WERI-Rb-1 (cell line): ENCODE data around the gene GNAQ.

ENCODE experiments used
- DNase-seq: peaks from one replicate; pipeline ENCODE4 v3.0.0-alpha.2; 2020
- H3K27ac ChIP-seq: fragments of 250-450 bp; sonication (Bioruptor Pico); 2 replicates; pipeline ENCODE4 v1.5.1; 2020; ENCODE audit warnings: mild to moderate bottlenecking, moderate library complexity
- H3K27me3 ChIP-seq: fragments of 250-450 bp; sonication (Bioruptor Pico); 2 replicates; pipeline ENCODE4 v1.5.1; 2021; ENCODE audit warnings: mild to moderate bottlenecking, low read depth, moderate library complexity; ENCODE audit not compliant: insufficient read depth, severe bottlenecking
- H3K36me3 ChIP-seq: fragments of 250-450 bp; sonication (Bioruptor Pico); 2 replicates; pipeline ENCODE4 v1.5.1; 2020; ENCODE audit warnings: mild to moderate bottlenecking, moderate library complexity
- H3K4me3 ChIP-seq: 2 replicates; pipeline ENCODE4 v1.5.1; 2011; ENCODE audit warnings: low read depth, mild to moderate bottlenecking, control low read depth, low read length
- H3K9me3 ChIP-seq: fragments of 250-450 bp; sonication (Bioruptor Pico); 2 replicates; pipeline ENCODE4 v1.5.1; 2021; ENCODE audit warnings: mild to moderate bottlenecking, moderate library complexity; ENCODE audit not compliant: severe bottlenecking
- TF ChIP-seq, protein P1 (sequence below): IDR thresholded peaks from 2 replicates; pipeline ENCODE4 v1.5.1; 2011; ENCODE audit warnings: low read depth, mild to moderate bottlenecking, control low read depth, inconsistent platforms, low read length

GNAQ gene

DNA sequence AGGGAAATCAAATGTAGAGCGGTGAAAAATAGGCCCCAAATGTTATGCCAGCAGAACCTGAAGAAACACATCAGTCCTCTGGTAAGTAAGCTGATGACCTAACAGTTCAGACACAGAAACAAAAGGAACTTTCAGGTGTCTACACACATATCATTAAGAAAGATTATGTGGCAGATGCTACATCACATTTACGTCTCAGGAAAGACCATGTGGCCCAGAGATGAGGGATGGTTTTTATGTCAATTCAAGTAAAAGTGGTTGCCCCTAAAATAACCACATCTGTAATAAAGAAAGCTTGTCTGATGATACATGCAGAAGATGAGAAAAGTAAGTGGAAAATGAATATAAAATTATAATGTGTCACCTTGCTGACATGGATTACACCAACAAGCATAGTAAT, 31.4 kb downstream of the GNAQ start:
- Histone ChIP-seq H3K9me3 (no peaks in the 10 kb centered on the region), H3K27ac (no peak overlapping the region), H3K27me3 (no peaks in the 10 kb centered on the region), H3K36me3 (no peaks in the 10 kb centered on the region), H3K4me3 (no peak overlapping the region)
- DNase-seq = no peak
- TF ChIP-seq, protein P1, sequence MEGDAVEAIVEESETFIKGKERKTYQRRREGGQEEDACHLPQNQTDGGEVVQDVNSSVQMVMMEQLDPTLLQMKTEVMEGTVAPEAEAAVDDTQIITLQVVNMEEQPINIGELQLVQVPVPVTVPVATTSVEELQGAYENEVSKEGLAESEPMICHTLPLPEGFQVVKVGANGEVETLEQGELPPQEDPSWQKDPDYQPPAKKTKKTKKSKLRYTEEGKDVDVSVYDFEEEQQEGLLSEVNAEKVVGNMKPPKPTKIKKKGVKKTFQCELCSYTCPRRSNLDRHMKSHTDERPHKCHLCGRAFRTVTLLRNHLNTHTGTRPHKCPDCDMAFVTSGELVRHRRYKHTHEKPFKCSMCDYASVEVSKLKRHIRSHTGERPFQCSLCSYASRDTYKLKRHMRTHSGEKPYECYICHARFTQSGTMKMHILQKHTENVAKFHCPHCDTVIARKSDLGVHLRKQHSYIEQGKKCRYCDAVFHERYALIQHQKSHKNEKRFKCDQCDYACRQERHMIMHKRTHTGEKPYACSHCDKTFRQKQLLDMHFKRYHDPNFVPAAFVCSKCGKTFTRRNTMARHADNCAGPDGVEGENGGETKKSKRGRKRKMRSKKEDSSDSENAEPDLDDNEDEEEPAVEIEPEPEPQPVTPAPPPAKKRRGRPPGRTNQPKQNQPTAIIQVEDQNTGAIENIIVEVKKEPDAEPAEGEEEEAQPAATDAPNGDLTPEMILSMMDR = no peak

DNA sequence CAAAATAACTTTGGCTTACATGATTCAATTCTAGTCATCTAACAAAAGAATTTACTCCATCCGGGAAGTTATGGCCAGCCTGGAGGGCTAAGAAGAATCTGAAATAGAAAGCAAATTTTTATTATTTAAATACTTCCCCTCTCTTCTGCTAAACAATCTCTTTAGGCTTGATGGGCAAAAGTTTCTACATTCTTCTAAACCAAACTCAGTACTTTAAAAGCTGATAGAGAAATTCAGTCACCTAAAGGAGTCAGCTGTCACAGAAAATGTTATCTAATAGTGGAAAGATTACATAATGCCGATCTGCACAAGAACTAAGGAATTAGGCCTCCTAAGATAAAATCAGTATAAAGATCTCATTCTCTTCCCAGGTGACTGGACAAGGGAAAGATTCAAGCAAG, 32.4 kb downstream of the GNAQ start:
- Histone ChIP-seq H3K36me3 (no peaks in the 10 kb centered on the region), H3K27ac (no peak overlapping the region), H3K4me3 (no peak overlapping the region), H3K27me3 (no peaks in the 10 kb centered on the region), H3K9me3 (no peaks in the 10 kb centered on the region)
- no peak for DNase-seq
- TF ChIP-seq, protein P1 = no peak

DNA sequence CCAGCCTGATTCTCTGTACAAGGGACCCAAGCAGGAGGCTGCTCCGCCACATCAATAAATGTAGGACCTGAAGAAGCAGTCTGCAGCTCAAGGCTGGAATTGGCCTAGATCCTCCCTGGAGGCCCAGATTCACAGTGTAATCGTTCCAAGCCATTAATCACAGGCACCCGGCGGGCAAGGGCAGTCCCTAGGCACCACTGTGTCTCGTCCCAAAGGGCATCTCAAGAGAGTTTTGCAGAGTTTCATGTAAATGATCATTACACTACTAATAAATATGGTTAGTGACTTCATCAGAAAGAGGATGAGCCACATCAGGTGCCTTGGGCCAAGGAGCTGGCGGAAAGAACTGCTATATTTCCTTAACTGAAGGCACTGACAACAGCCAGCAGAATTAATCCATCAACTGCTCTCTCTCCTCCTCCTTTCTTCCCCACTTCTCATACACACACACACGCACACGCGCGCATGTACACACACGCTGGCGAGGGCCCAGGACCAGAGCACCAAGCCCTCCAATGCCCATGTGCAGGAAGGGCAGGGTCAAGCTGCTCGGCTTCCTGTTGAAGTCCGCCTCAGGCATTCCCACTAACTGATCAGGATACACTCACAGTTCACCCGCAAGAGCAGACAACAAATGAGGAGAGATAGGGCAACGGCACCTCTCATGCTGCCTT, 33.9 kb downstream of the GNAQ start:
- Histone ChIP-seq H3K27me3 (no peaks in the 10 kb centered on the region), H3K27ac (no peak overlapping the region), H3K4me3 (no peak overlapping the region), H3K36me3 (no peaks in the 10 kb centered on the region), H3K9me3 (no peaks in the 10 kb centered on the region)
- TF ChIP-seq, protein P1 = no peak
- no peak for DNase-seq

DNA sequence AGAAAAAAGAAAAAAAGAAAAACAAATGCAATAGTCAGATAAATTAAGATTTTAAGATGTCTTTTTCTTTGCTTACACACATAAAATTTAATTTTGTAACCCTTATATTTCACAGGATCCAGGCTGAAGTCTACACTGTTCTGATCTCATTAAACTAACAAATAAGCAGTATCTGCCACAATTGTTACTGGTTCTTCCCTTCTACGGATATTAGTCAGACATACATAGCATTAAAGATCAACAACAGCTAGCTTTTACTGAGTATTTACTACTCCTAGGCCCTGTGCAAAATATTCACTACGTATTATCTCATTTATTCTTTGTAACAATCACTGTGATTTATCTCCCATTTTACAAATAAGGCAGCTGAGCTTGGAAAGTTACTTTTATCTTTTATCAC, 34.9 kb downstream of the GNAQ start:
- Histone ChIP-seq H3K36me3 (no peaks in the 10 kb centered on the region), H3K27me3 (no peaks in the 10 kb centered on the region), H3K9me3 (no peaks in the 10 kb centered on the region), H3K27ac (no peak overlapping the region), H3K4me3 (no peak overlapping the region)
- DNase-seq = no peak
- TF ChIP-seq, protein P1 = no peak

DNA sequence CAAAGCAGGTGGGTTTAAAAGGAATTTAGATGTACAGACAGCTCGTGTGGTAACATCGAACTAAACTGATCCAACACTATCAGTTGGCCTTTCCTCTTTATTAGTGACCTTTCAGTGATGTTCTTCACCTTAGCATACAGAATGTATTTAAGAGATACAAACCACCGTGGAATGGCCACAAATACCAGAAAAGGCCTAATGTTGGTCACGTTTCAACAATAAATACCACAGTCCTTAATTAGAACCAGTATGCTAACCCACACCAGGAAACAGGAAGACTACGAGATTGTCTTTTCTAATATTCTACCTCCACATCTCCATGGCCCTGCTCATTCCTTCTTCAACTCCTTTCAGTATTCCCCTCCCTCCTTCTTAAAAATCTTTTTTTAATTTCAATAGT, 40.4 kb downstream of the GNAQ start:
- Histone ChIP-seq H3K36me3 (no peaks in the 10 kb centered on the region), H3K9me3 (no peaks in the 10 kb centered on the region), H3K4me3 (no peak overlapping the region), H3K27ac (no peak overlapping the region), H3K27me3 (no peaks in the 10 kb centered on the region)
- TF ChIP-seq, protein P1 = no peak
- DNase-seq = no peak

DNA sequence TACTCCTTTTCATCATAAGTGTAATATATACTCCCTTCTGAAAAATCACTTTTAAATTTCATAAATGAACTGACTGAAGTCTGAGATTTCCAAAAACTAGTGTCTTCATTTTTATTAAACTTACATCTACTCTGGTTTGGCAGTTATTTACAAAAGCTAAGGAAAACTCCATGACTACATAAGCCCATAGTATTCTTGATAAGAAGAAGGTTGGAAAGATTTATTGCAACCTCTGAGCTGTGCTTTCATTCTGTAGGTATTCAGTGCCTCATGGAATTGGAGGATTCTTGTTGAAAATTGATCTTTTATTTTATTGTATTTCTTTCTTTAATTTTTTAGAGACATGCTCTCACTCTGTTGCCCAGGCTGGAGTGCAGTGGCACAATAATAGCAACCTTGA, 41.7 kb downstream of the GNAQ start:
- no peak for DNase-seq
- H3K27ac ChIP-seq = no peak overlapping the region
- no peaks in the 10 kb centered on the region for H3K27me3 ChIP-seq
- TF ChIP-seq, protein P1 = no peak
- no peak overlapping the region for H3K4me3 ChIP-seq
- H3K36me3 ChIP-seq = no peaks in the 10 kb centered on the region
- no peaks in the 10 kb centered on the region for H3K9me3 ChIP-seq
